ENCODE data around the gene TEAD4.

The TEAD4 gene

DNA sequence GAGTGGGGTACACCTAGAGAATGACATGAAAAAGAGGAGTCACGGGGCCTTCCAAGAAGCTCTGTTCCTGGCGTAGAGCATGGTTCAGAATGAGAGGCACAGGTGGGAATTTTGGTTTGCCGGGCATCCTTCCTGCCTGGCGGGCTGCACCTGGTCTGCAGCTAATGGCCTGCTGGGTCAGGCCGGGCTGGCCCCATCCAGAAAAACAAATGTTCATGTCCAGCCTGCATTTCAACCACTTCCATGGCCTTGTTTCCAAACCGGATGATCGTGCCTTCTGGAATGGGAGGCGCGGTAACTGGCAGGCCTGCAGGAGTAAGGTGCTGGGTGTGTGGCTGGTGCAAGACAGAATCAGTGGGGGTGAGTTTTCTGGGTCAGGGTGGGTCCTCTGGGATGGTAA is 14.4 kb downstream of the TEAD4 start:
- TF ChIP-seq CTCF (IDR thresholded peaks at IDR 0.05) (no peak), ZFX (IDR thresholded peaks at IDR 0.05; ENCODE audit: borderline replicate concordance) (no peak)
- no peak overlapping the region for H3K27ac ChIP-seq

- TF ChIP-seq CTCF (IDR thresholded peaks at IDR 0.05), result no peak
- TF ChIP-seq ZFX (IDR thresholded peaks at IDR 0.05; ENCODE audit: borderline replicate concordance), result no peak
- H3K27ac ChIP-seq, result no peak overlapping the region
These were observed 15.4 kb downstream of the TEAD4 start for GRCh38 chr12:2974560-2974971.

DNA sequence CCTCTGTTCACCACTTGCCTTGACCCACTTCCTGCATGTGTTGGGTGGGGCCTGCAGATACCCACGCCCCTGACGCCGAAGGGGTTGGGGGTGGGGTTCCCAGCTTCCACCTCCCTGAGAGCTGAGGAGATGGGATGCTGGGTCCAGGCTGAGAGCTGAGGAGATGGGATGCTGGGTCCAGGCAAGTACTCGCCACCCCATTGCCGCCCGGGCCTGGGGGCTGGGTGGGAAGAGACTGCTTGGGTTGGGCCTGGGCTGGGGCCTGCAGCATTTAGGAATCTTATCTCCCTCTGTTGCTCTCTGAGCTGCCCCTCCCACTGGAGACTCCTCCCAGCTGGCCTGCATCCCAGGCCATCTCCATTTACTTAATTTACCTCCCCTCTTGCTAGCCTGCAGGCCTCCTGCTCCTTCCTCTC is 17.4 kb downstream of the TEAD4 start:
- TF ChIP-seq CTCF (IDR thresholded peaks at IDR 0.05) (no peak), ZFX (IDR thresholded peaks at IDR 0.05; ENCODE audit: borderline replicate concordance) (no peak)
- no peak overlapping the region for H3K27ac ChIP-seq

GRCh38 chr12:2977776-2978175 is 18.6 kb downstream of the TEAD4 start:
- TF ChIP-seq CTCF (IDR thresholded peaks at IDR 0.05), result no peak
- TF ChIP-seq ZFX (IDR thresholded peaks at IDR 0.05; ENCODE audit: borderline replicate concordance), result no peak
- H3K27ac ChIP-seq, result no peak overlapping the region

DNA sequence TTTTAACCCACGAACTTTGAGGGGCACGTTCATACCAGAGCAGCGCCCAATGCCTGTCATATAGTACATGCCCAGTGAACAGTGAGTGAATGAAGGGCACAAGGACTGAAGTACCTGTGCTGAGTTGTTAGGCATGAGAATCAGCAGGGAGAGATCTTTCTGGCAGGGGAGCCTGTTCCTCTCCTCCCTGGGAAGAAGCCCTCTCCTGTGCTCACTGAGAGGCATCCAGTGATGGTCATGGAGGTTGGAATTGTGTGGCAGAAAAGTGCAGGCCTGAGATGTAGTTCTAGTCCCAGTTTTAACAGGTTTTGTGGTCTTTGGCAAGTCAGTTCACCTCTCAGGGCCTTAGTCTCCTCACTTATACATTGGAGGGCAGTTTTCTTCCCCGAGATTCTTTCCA is 20.6 kb downstream of the TEAD4 start:
- H3K27ac ChIP-seq, result no peak overlapping the region
- TF ChIP-seq CTCF (IDR thresholded peaks at IDR 0.05), result no peak
- TF ChIP-seq ZFX (IDR thresholded peaks at IDR 0.05; ENCODE audit: borderline replicate concordance), result no peak

- TF ChIP-seq CTCF (IDR thresholded peaks at IDR 0.05), result no peak
- H3K27ac ChIP-seq, result no peak overlapping the region
These were observed 21.4 kb downstream of the TEAD4 start for GRCh38 chr12:2980630-2981029.

DNA sequence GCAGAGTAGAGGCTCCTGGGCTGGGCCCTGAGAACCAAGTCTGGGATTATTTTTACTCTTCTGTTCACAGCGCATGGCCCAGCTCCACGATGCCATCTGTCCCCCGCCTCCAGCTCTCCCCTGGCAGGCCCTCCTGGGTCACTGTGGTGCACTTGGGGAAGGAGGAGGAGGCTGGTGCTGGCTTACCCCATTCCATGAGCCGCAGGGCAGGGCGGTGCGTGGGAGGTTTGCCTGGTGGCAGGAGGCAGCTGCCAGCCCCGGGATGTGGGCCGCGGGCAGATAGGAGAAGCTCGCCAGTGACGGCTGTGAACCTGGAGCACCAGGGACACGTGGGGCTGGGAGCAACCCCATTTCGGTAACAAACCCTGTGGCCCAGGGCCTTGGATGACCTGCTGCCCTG is 23.2 kb downstream of the TEAD4 start:
- H3K27ac ChIP-seq, result no peak overlapping the region
- TF ChIP-seq CTCF (IDR thresholded peaks at IDR 0.05) (no peak), ZFX (IDR thresholded peaks at IDR 0.05; ENCODE audit: borderline replicate concordance) (no peak)

Measured in 22Rv1 (cell line).